Mesothelial cell of epicardium (in vitro differentiated cells): ENCODE results near the gene ICA1L. TPM values are rescaled to one million over a fixed set of nuclear protein-coding genes. Genes with fewer than 3 reads are reported as not detected.
"Not testable (repeated sequence)": the region's sequence is repeated elsewhere in the genome, so short reads cannot be mapped to it uniquely, and the experiment has no call there.

Experiments
- DNase-seq, 2 experiments: peaks; one replicate each; pipeline ENCODE4 v3.0.0; 2021; ENCODE audit warnings: low spot score in 2 of 2; ENCODE audit not compliant: unreplicated experiment in 2 of 2
- H3K27ac Mint-ChIP-seq: 2 replicates; pipeline ENCODE4 v1.8.0; 2021; ENCODE audit warnings: mixed read lengths
- H3K27me3 Mint-ChIP-seq: 2 replicates; pipeline ENCODE4 v1.8.0; 2021; ENCODE audit warnings: low read depth, mixed read lengths
- H3K36me3 Mint-ChIP-seq: 2 replicates; pipeline ENCODE4 v1.8.0; 2021; ENCODE audit warnings: mixed read lengths
- H3K4me1 Mint-ChIP-seq: 2 replicates; pipeline ENCODE4 v1.8.0; 2021; ENCODE audit warnings: mixed read lengths
- H3K4me3 Mint-ChIP-seq: 2 replicates; pipeline ENCODE4 v1.8.0; 2021; ENCODE audit warnings: mild to moderate bottlenecking, moderate library complexity, mixed read lengths
- H3K9me3 Mint-ChIP-seq: 2 replicates; pipeline ENCODE4 v1.8.0; 2021; ENCODE audit warnings: mixed read lengths
- total RNA-seq: library from RNA; stranded (reverse); gene quantifications from 3 replicates; pipeline ENCODE4 v1.2.1, GENCODE V29; 2021
- TF ChIP-seq, protein P1 (sequence below): fragments of 200-600 bp; sonication (generic); IDR thresholded peaks from one replicate; pipeline ENCODE4 v1.5.0; 2021; ENCODE audit warnings: antibody characterized with exemption; ENCODE audit not compliant: unreplicated experiment

Gene ICA1L
- total RNA-seq, 1 donor from 2014 or later: 11.8 TPM

DNA sequence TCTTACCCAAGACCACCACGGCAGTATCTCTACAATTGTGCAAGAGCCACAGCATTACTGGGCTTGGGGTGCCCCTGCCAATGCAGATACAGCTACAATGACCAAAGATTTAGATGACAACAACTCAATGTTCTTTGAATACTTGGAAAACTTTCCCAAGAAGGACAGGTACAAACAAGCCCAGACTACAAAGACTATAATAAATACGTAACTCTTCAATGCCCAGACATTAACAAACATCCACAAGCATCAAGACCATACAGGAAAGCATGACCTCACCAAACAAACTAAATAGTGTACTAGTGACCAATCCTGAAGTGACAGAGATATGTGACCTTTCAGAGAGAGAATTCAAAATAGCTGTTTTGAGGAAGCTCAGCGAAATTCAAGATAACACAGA, 62.8 kb downstream of the ICA1L start:
- H3K9me3 Mint-ChIP-seq: peaks cover 22% of the 10 kb centered on the region
- H3K4me1 Mint-ChIP-seq: peaks cover 4% of the 10 kb centered on the region
- H3K27ac Mint-ChIP-seq: no peak overlapping the region
- TF ChIP-seq, protein P1, sequence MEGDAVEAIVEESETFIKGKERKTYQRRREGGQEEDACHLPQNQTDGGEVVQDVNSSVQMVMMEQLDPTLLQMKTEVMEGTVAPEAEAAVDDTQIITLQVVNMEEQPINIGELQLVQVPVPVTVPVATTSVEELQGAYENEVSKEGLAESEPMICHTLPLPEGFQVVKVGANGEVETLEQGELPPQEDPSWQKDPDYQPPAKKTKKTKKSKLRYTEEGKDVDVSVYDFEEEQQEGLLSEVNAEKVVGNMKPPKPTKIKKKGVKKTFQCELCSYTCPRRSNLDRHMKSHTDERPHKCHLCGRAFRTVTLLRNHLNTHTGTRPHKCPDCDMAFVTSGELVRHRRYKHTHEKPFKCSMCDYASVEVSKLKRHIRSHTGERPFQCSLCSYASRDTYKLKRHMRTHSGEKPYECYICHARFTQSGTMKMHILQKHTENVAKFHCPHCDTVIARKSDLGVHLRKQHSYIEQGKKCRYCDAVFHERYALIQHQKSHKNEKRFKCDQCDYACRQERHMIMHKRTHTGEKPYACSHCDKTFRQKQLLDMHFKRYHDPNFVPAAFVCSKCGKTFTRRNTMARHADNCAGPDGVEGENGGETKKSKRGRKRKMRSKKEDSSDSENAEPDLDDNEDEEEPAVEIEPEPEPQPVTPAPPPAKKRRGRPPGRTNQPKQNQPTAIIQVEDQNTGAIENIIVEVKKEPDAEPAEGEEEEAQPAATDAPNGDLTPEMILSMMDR: no peak
- peaks cover 36% of the 10 kb centered on the region for H3K36me3 Mint-ChIP-seq
- H3K4me3 Mint-ChIP-seq: no peak overlapping the region
- no peaks in the 10 kb centered on the region for H3K27me3 Mint-ChIP-seq
- no peak for DNase-seq

DNA sequence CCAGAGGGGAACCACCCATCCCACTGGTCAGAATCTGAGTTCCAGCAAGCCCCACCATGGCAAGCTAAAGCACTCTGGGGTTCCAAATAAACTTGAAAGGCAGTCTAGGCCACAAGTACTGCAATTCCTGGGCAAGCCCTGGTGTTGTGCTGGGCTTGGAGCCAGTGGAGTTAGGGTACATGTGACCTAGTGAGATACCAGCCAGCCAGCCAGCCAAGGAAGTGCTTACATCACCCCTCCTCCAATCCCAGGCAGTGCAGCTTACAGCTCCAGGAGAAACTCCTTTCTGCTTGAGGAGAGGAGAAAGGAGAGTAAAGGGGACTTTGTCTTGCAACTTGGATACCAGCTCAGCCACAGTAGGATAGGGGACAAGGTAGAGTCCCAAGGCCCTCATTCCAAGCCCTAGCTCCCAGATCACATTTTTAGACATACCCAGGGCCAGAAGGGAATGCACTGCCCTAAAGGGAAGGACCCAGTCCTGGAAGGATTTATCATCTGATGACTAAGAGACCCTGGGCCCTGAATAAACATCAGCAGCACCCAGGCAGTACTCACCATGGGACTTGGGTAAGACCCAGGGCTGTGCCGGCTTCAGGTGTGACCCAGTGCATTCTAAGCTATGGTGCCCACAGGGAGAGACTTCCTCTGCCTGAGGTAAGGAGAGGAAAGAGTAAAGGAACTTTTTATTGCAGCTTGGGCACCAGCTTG, 64.0 kb downstream of the ICA1L start:
- Mint-ChIP-seq H3K36me3 (peaks cover 39% of the 10 kb centered on the region), H3K9me3 (peaks cover 21% of the 10 kb centered on the region)
- not testable (repeated sequence) for H3K27ac Mint-ChIP-seq, DNase-seq, H3K27me3 Mint-ChIP-seq, H3K4me1 Mint-ChIP-seq, H3K4me3 Mint-ChIP-seq

DNA sequence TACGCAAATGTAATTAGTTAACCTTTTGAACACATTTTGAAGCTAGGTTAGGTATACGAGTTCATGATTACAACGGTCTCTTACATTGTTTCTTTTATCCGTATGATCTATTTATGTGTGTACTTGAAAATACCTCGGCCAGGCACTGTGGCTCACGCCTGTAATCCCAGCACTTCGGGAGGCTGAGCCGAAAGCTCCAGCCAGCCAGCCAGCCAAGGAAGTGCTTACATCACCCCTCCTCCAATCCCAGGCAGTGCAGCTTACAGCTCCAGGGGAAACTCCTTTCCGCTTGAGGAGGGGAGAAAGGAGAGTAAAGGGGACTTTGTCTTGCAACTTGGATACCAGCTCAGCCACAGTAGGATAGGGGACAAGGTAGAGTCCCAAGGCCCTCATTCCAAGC, 65.7 kb downstream of the ICA1L start:
- peaks cover 32% of the 10 kb centered on the region for H3K36me3 Mint-ChIP-seq
- peaks cover 14% of the 10 kb centered on the region for H3K9me3 Mint-ChIP-seq
- H3K27me3 Mint-ChIP-seq, H3K27ac Mint-ChIP-seq, DNase-seq, H3K4me1 Mint-ChIP-seq, H3K4me3 Mint-ChIP-seq: not testable (repeated sequence)

DNA sequence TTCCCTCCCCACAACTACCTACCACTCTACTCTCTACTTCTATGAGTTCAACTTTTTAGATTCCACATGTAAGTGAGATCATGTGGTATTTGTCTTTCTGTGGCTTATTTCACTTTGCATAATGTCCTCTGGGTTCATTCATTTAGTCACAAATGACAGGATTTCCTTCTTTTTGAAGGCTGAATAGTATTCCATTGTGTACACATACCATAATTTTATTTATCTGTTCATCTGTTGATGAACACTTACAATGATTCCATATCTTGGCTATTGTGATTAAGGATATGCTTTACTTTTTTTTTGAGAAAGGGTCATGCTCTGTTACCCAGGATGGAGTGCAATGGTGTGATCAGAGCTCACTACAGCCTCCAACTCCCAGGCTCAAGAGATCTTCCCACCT, 73.6 kb downstream of the ICA1L start:
- no peak for DNase-seq
- Mint-ChIP-seq H3K36me3 (peaks cover 33% of the 10 kb centered on the region), H3K27ac (no peak overlapping the region), H3K9me3 (peaks cover 19% of the 10 kb centered on the region), H3K4me3 (no peak overlapping the region), H3K27me3 (no peaks in the 10 kb centered on the region), H3K4me1 (no peaks in the 10 kb centered on the region)
- TF ChIP-seq, protein P1: no peak

DNA sequence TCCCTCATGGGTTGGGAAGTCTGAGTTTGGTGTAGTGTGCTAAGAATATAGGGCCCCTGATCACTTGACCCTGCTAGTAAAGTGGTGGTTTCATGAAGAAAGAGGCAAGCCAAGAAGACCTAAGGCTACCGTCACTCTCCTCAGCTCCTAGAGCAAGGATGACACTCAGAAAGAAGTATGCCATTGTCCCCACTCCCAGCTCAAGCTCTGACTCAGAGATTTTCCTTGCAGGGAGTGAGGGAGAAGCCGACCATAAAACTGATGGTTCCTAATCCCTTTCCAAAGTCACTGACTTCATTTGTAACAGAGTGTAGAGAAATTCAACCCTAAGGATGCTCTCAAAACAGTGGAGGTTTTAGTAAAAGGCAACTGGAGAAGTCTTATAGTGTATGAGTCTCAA, 80.9 kb downstream of the ICA1L start:
- no peak overlapping the region for H3K27ac Mint-ChIP-seq
- DNase-seq: no peak

DNA sequence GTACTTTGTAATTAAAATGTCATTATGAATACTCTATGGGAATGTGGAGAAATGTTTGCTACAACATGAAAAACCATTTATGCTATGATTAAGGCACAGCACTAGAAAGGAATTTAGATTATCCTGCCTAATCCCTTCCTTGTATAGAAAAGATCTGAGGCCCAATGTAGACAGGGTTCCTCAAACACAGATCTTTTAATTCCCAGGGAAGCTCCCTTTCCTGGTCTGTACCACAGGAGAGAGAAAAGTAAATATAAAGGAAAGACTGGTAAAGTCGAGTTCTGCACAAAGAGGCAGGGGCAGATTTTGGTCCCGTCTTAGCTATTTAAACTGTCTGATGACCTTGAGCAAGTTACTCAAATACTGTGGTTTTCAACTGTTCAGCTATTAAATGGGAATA, 84.7 kb downstream of the ICA1L start:
- peaks cover 47% of the 10 kb centered on the region for H3K36me3 Mint-ChIP-seq
- no peaks in the 10 kb centered on the region for H3K9me3 Mint-ChIP-seq
- peak overlapping the region; percentile 15 for H3K27ac Mint-ChIP-seq

More for the DNA sequence above, 80.9 kb downstream of the ICA1L start:
- TF ChIP-seq, protein P1: no peak
- H3K4me1 Mint-ChIP-seq: peaks cover 8% of the 10 kb centered on the region
- H3K9me3 Mint-ChIP-seq: peaks cover 3% of the 10 kb centered on the region
- no peak overlapping the region for H3K4me3 Mint-ChIP-seq
- no peaks in the 10 kb centered on the region for H3K27me3 Mint-ChIP-seq
- peaks cover 42% of the 10 kb centered on the region for H3K36me3 Mint-ChIP-seq

More for the DNA sequence above, 84.7 kb downstream of the ICA1L start:
- Mint-ChIP-seq H3K4me1 (peaks cover 12% of the 10 kb centered on the region), H3K4me3 (no peak overlapping the region), H3K27me3 (no peaks in the 10 kb centered on the region)
- no peak for DNase-seq
- TF ChIP-seq, protein P1: no peak
